ENCODE measurements around the gene SCAF1. TPM values are rescaled to one million over a fixed set of nuclear protein-coding genes. Genes with fewer than 3 reads are reported as not detected.

Gene SCAF1
- total RNA-seq, 1 donor from 2014 or later, result 8.4 TPM

DNA sequence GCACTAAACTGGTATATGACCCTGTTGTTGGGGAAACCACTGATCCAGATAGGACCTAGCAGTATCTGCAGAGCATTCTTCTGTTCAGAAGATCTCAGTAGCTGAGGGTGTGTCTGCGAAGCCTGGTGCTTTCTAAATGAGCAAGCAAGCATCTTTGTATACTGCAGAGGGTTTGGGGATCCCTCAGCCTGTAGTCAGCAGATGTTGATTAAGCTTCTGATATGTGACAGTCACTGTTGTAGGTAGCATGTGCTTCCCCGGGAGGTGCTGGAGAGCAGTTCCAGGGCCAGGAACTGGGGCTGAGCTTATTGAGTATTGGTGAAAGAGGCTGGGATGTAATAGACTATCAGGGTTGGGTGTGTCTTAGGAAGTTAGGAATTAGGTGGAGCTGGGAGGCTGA lies 1.5 kb downstream of the SCAF1 start:
- no peaks in the 10 kb centered on the region for H3K27me3 ChIP-seq (ENCODE audit: control insufficient read depth in 3 of 3, insufficient read depth in 3 of 3, low read length in 3 of 3)
- H3K36me3 ChIP-seq (ENCODE audit: control insufficient read depth in 3 of 3, insufficient read depth in 3 of 3, low read length in 3 of 3), result peaks cover 16 to 27% (median 25%) of the 10 kb centered on the region in 3 donors
- H3K4me1 ChIP-seq (ENCODE audit: control insufficient read depth in 3 of 3, insufficient read depth in 3 of 3, low read length in 3 of 3), result peaks cover 32 to 39% (median 39%) of the 10 kb centered on the region in 3 donors
- peak overlapping the region; percentile 98 to 99 (median 99) for H3K9ac ChIP-seq (ENCODE audit: low read depth in 1 of 3, low read length in 3 of 3)
- H3K9me3 ChIP-seq (ENCODE audit: control insufficient read depth in 3 of 3, low read length in 3 of 3), result no peaks in the 10 kb centered on the region
- no peak overlapping the region for H3K27ac ChIP-seq (ENCODE audit: low read depth, low read length)
- H3K4me3 ChIP-seq (ENCODE audit: low read length in 3 of 3), result peak overlapping the region; percentile 22 to 99 (median 95)

DNA sequence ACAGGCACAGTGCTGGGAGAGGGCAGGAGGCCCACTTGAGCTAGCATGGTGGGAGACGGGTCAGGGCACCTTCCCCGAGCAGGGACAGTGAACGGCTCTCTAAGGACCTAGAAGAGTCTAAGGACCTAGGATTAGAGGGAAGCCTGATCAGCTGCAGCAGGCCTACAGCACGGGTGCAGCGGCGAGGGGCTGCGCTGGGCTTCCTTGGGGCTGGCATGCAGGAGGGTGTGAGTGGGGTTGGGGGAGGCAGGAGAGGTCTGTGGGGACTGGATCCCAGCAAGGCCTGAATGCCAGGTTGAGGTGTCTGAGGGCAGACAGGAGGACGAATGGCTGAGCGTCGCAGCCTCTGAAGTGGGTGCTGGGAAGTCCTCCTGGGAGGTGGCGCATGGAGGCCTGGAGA lies 3.6 kb downstream of the SCAF1 start:
- peaks cover 34 to 43% (median 38%) of the 10 kb centered on the region in 3 donors for H3K36me3 ChIP-seq (ENCODE audit: control insufficient read depth in 3 of 3, insufficient read depth in 3 of 3, low read length in 3 of 3)

DNA sequence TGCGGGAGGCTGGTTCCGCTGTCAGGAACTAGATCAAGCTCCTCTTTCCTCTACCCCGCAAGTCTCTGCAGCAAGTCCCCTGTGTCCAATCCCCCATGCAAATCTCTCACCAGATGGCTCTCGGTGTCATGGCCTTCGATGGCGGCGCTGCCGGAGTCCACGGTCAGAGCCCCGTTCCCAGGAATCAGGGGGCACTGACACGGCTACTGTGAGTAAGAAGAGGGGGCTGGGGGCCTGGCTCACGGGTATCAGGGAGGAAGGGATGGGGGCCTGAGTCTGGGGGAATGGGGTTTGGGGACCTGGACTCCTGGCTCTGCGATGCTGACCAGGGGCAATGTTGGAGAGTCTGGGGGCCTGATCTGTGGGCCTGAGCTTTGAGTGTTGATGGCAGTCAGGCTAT lies 4.0 kb downstream of the SCAF1 start:
- Histone ChIP-seq H3K27ac (ENCODE audit: low read depth, low read length) (no peak overlapping the region), H3K36me3 (ENCODE audit: control insufficient read depth in 3 of 3, insufficient read depth in 3 of 3, low read length in 3 of 3) (peaks cover 34 to 45% (median 39%) of the 10 kb centered on the region in 3 donors), H3K4me1 (ENCODE audit: control insufficient read depth in 3 of 3, insufficient read depth in 3 of 3, low read length in 3 of 3) (peaks cover 26 to 34% (median 30%) of the 10 kb centered on the region in 3 donors)

More for the DNA sequence above, 3.6 kb downstream of the SCAF1 start:
- Histone ChIP-seq H3K9ac (ENCODE audit: low read depth in 1 of 3, low read length in 3 of 3) (no peak overlapping the region), H3K27me3 (ENCODE audit: control insufficient read depth in 3 of 3, insufficient read depth in 3 of 3, low read length in 3 of 3) (no peaks in the 10 kb centered on the region), H3K4me1 (ENCODE audit: control insufficient read depth in 3 of 3, insufficient read depth in 3 of 3, low read length in 3 of 3) (peaks cover 26 to 36% (median 34%) of the 10 kb centered on the region in 3 donors), H3K9me3 (ENCODE audit: control insufficient read depth in 3 of 3, low read length in 3 of 3) (no peaks in the 10 kb centered on the region), H3K4me3 (ENCODE audit: low read length in 3 of 3) (no peak overlapping the region), H3K27ac (ENCODE audit: low read depth, low read length) (no peak overlapping the region)

DNA sequence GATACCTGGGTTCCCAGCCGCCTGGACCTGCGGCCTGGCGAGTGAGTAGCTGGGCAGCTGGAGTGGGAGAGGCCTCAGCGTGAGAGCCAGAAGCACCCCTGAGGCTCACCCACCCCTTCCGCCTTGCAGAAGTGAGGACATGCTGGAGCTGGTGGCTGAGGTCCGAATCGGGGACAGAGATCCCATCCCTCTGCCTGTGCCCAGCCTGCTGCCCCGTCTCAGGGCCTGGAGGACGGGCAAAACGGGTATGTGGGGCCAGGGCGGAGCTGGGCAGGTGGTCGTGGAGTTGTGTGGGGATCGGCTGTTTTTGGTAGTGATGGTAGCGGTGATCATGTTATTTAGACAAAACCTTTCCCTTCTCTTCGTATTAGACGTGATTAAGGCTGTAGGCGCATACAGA lies 4.6 kb downstream of the SCAF1 start:
- no peak overlapping the region for H3K27ac ChIP-seq (ENCODE audit: low read depth, low read length)
- H3K4me3 ChIP-seq (ENCODE audit: low read length in 3 of 3), result no peak overlapping the region
- H3K4me1 ChIP-seq (ENCODE audit: control insufficient read depth in 3 of 3, insufficient read depth in 3 of 3, low read length in 3 of 3), result peaks cover 22 to 30% (median 29%) of the 10 kb centered on the region in 3 donors
- no peaks in the 10 kb centered on the region for H3K27me3 ChIP-seq (ENCODE audit: control insufficient read depth in 3 of 3, insufficient read depth in 3 of 3, low read length in 3 of 3)
- H3K9ac ChIP-seq (ENCODE audit: low read depth in 1 of 3, low read length in 3 of 3), result no peak overlapping the region
- H3K9me3 ChIP-seq (ENCODE audit: control insufficient read depth in 3 of 3, low read length in 3 of 3), result no peaks in the 10 kb centered on the region
- H3K36me3 ChIP-seq (ENCODE audit: control insufficient read depth in 3 of 3, insufficient read depth in 3 of 3, low read length in 3 of 3), result peaks cover 34 to 47% (median 39%) of the 10 kb centered on the region in 3 donors

More for the DNA sequence above, 4.0 kb downstream of the SCAF1 start:
- no peak overlapping the region for H3K9ac ChIP-seq (ENCODE audit: low read depth in 1 of 3, low read length in 3 of 3)
- no peaks in the 10 kb centered on the region for H3K27me3 ChIP-seq (ENCODE audit: control insufficient read depth in 3 of 3, insufficient read depth in 3 of 3, low read length in 3 of 3)
- H3K4me3 ChIP-seq (ENCODE audit: low read length in 3 of 3), result no peak overlapping the region
- H3K9me3 ChIP-seq (ENCODE audit: control insufficient read depth in 3 of 3, low read length in 3 of 3), result no peaks in the 10 kb centered on the region

DNA sequence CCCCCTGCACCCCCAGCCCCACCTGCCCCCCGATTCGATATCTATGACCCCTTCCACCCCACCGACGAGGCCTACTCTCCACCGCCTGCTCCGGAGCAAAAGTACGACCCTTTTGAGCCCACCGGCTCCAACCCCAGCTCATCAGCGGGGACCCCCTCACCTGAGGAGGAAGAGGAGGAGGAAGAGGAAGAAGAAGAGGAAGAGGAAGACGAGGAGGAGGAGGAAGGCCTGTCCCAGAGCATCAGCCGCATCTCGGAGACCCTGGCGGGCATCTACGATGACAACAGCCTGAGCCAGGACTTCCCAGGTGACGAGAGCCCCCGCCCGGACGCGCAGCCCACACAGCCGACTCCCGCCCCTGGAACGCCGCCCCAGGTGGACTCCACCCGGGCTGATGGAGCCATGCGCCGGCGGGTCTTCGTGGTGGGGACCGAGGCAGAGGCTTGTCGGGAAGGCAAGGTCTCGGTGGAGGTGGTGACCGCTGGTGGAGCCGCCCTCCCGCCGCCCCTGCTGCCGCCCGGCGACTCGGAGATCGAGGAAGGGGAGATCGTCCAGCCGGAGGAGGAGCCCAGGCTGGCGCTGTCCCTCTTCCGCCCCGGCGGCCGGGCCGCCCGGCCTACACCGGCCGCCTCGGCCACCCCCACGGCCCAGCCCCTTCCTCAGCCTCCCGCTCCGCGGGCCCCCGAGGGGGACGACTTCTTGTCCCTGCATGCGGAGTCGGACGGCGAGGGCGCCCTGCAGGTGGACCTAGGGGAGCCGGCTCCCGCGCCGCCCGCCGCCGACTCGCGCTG lies 9.2 kb downstream of the SCAF1 start:
- Histone ChIP-seq H3K4me3 (ENCODE audit: low read length in 3 of 3) (no peak overlapping the region), H3K36me3 (ENCODE audit: control insufficient read depth in 3 of 3, insufficient read depth in 3 of 3, low read length in 3 of 3) (peaks cover 62 to 64% (median 64%) of the 10 kb centered on the region in 3 donors), H3K4me1 (ENCODE audit: control insufficient read depth in 3 of 3, insufficient read depth in 3 of 3, low read length in 3 of 3) (peaks cover 0 to 6% (median 4%) of the 10 kb centered on the region in 3 donors)

DNA sequence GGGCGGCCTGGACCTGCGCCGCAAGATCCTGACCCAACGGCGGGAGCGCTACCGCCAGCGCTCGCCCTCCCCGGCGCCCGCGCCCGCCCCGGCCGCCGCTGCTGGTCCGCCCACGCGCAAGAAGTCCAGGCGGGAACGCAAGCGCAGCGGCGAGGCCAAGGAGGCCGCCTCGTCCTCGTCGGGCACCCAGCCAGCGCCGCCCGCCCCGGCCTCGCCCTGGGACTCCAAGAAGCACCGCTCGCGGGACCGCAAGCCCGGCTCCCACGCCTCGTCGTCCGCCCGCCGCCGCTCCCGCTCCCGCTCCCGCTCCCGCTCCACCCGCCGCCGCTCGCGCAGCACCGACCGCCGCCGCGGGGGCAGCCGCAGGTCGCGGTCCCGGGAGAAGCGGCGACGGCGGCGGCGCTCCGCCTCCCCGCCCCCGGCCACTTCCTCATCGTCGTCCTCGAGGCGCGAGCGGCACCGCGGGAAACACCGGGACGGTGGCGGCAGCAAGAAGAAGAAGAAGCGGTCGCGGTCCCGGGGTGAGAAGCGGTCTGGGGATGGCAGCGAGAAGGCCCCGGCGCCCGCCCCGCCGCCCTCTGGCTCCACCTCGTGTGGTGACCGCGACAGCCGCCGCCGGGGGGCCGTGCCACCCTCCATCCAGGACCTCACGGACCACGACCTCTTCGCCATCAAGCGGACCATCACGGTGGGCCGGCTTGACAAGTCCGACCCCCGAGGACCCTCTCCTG lies 10.0 kb downstream of the SCAF1 start:
- Histone ChIP-seq H3K9ac (ENCODE audit: low read depth in 1 of 3, low read length in 3 of 3) (no peak overlapping the region), H3K36me3 (ENCODE audit: control insufficient read depth in 3 of 3, insufficient read depth in 3 of 3, low read length in 3 of 3) (peaks cover 62 to 64% (median 63%) of the 10 kb centered on the region in 3 donors), H3K4me1 (ENCODE audit: control insufficient read depth in 3 of 3, insufficient read depth in 3 of 3, low read length in 3 of 3) (peaks cover 0 to 6% (median 4%) of the 10 kb centered on the region in 3 donors), H3K27me3 (ENCODE audit: control insufficient read depth in 3 of 3, insufficient read depth in 3 of 3, low read length in 3 of 3) (no peaks in the 10 kb centered on the region), H3K4me3 (ENCODE audit: low read length in 3 of 3) (no peak overlapping the region), H3K27ac (ENCODE audit: low read depth, low read length) (no peak overlapping the region), H3K9me3 (ENCODE audit: control insufficient read depth in 3 of 3, low read length in 3 of 3) (no peaks in the 10 kb centered on the region)

More for the DNA sequence above, 9.2 kb downstream of the SCAF1 start:
- Histone ChIP-seq H3K27ac (ENCODE audit: low read depth, low read length) (no peak overlapping the region), H3K9me3 (ENCODE audit: control insufficient read depth in 3 of 3, low read length in 3 of 3) (no peaks in the 10 kb centered on the region), H3K27me3 (ENCODE audit: control insufficient read depth in 3 of 3, insufficient read depth in 3 of 3, low read length in 3 of 3) (no peaks in the 10 kb centered on the region), H3K9ac (ENCODE audit: low read depth in 1 of 3, low read length in 3 of 3) (no peak overlapping the region)

DNA sequence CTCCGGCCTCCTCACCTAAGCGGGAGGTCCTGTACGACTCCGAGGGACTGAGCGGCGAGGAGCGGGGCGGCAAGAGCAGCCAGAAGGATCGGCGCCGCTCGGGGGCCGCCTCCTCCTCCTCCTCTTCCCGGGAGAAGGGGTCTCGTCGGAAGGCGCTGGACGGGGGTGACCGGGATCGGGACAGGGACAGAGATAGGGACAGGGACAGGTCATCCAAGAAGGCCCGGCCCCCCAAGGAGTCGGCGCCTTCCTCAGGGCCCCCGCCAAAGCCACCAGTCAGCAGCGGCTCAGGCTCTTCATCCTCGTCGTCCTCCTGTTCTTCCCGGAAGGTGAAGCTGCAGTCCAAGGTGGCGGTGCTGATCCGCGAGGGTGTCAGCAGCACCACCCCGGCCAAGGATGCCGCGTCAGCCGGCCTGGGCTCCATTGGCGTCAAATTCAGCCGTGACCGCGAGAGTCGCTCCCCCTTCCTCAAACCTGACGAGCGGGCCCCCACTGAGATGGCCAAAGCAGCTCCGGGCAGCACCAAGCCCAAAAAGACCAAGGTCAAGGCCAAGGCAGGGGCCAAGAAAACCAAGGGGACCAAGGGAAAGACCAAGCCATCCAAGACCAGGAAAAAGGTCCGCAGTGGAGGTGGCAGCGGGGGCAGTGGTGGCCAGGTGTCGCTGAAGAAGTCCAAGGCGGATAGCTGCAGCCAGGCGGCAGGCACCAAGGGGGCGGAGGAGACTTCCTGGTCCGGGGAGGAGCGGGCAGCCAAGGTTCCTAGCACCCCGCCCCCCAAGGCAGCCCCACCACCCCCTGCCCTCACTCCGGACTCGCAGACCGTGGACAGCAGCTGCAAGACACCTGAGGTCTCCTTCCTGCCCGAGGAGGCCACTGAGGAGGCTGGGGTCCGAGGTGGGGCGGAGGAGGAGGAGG lies 10.8 kb downstream of the SCAF1 start:
- H3K27me3 ChIP-seq (ENCODE audit: control insufficient read depth in 3 of 3, insufficient read depth in 3 of 3, low read length in 3 of 3), result no peaks in the 10 kb centered on the region
- peaks cover 63 to 67% (median 63%) of the 10 kb centered on the region in 3 donors for H3K36me3 ChIP-seq (ENCODE audit: control insufficient read depth in 3 of 3, insufficient read depth in 3 of 3, low read length in 3 of 3)
- peaks cover 0 to 5% (median 0%) of the 10 kb centered on the region in 3 donors for H3K4me1 ChIP-seq (ENCODE audit: control insufficient read depth in 3 of 3, insufficient read depth in 3 of 3, low read length in 3 of 3)
- H3K9me3 ChIP-seq (ENCODE audit: control insufficient read depth in 3 of 3, low read length in 3 of 3), result no peaks in the 10 kb centered on the region
- H3K4me3 ChIP-seq (ENCODE audit: low read length in 3 of 3), result no peak overlapping the region
- H3K9ac ChIP-seq (ENCODE audit: low read depth in 1 of 3, low read length in 3 of 3), result no peak overlapping the region
- H3K27ac ChIP-seq (ENCODE audit: low read depth, low read length), result no peak overlapping the region

DNA sequence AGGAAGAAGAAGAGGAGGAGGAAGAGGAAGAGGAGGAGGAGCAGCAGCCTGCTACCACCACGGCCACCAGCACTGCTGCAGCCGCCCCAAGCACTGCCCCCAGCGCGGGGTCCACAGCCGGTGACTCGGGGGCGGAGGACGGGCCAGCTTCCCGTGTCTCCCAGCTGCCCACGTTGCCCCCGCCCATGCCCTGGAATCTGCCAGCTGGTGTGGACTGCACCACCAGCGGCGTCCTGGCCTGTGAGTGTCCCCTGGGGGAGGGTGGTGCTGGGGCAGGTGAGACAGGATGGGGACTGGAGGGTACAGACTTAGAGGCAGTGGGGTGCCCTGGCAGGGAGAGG lies 11.4 kb downstream of the SCAF1 start:
- Histone ChIP-seq H3K27me3 (ENCODE audit: control insufficient read depth in 3 of 3, insufficient read depth in 3 of 3, low read length in 3 of 3) (no peaks in the 10 kb centered on the region), H3K9me3 (ENCODE audit: control insufficient read depth in 3 of 3, low read length in 3 of 3) (no peaks in the 10 kb centered on the region), H3K4me1 (ENCODE audit: control insufficient read depth in 3 of 3, insufficient read depth in 3 of 3, low read length in 3 of 3) (peaks cover 0 to 4% (median 0%) of the 10 kb centered on the region in 3 donors), H3K36me3 (ENCODE audit: control insufficient read depth in 3 of 3, insufficient read depth in 3 of 3, low read length in 3 of 3) (peaks cover 68 to 71% (median 68%) of the 10 kb centered on the region in 3 donors), H3K27ac (ENCODE audit: low read depth, low read length) (no peak overlapping the region), H3K4me3 (ENCODE audit: low read length in 3 of 3) (no peak overlapping the region), H3K9ac (ENCODE audit: low read depth in 1 of 3, low read length in 3 of 3) (no peak overlapping the region)

DNA sequence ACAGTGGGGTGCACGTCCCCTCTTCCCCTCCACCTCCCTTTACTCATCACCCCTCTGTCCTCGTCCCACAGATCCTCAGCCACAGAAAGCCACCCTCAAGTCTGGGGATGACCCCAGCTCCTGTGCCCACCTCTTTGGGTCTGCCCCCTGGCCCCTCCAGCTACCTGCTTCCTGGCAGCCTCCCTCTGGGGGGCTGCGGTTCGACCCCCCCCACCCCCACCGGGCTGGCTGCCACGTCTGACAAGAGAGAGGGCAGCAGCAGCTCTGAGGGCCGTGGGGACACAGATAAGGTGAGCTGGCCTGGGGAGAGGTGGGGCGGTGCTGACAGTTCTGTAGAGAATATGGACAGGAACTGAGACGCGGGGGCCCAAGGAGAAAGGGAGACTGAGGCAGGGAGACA lies 12.6 kb downstream of the SCAF1 start:
- Histone ChIP-seq H3K4me3 (ENCODE audit: low read length in 3 of 3) (no peak overlapping the region), H3K36me3 (ENCODE audit: control insufficient read depth in 3 of 3, insufficient read depth in 3 of 3, low read length in 3 of 3) (peaks cover 73 to 77% (median 74%) of the 10 kb centered on the region in 3 donors), H3K27me3 (ENCODE audit: control insufficient read depth in 3 of 3, insufficient read depth in 3 of 3, low read length in 3 of 3) (no peaks in the 10 kb centered on the region), H3K9me3 (ENCODE audit: control insufficient read depth in 3 of 3, low read length in 3 of 3) (no peaks in the 10 kb centered on the region), H3K4me1 (ENCODE audit: control insufficient read depth in 3 of 3, insufficient read depth in 3 of 3, low read length in 3 of 3) (peaks cover 0 to 4% (median 0%) of the 10 kb centered on the region in 3 donors), H3K27ac (ENCODE audit: low read depth, low read length) (no peak overlapping the region), H3K9ac (ENCODE audit: low read depth in 1 of 3, low read length in 3 of 3) (no peak overlapping the region)

All from skeletal muscle tissue (tissue), 4 donors.